Osteocyte (in vitro differentiated cells): ENCODE measurements around the gene PIN1. TPM values are rescaled to one million over a fixed set of nuclear protein-coding genes. Genes with fewer than 3 reads are reported as not detected.
"Not testable (repeated sequence)": the region's sequence is repeated elsewhere in the genome, so short reads cannot be mapped to it uniquely, and the experiment has no call there.

Experiments
- DNase-seq: peaks from one replicate; pipeline ENCODE4 v3.0.0; 2021; ENCODE audit warnings: mixed read lengths; ENCODE audit not compliant: unreplicated experiment; ENCODE audit errors: extremely low spot score
- H3K27ac Mint-ChIP-seq: one replicate; pipeline ENCODE4 v1.8.0; 2021; ENCODE audit warnings: mild to moderate bottlenecking, mixed read lengths; ENCODE audit not compliant: unreplicated experiment
- H3K27me3 Mint-ChIP-seq: one replicate; pipeline ENCODE4 v1.8.0; 2021; ENCODE audit warnings: mixed read lengths; ENCODE audit not compliant: unreplicated experiment
- H3K36me3 Mint-ChIP-seq: one replicate; pipeline ENCODE4 v1.8.0; 2021; ENCODE audit warnings: mixed read lengths; ENCODE audit not compliant: unreplicated experiment
- H3K4me1 Mint-ChIP-seq: one replicate; pipeline ENCODE4 v1.8.0; 2021; ENCODE audit warnings: mixed read lengths; ENCODE audit not compliant: unreplicated experiment
- H3K4me3 Mint-ChIP-seq: one replicate; pipeline ENCODE4 v1.8.0; 2021; ENCODE audit warnings: mild to moderate bottlenecking, moderate library complexity, mixed read lengths; ENCODE audit not compliant: unreplicated experiment
- H3K9me3 Mint-ChIP-seq: one replicate; pipeline ENCODE4 v1.8.0; 2021; ENCODE audit warnings: mixed read lengths; ENCODE audit not compliant: unreplicated experiment
- long read RNA-seq: library from polyadenylated mRNA; unstranded; transcript quantifications from one replicate; pipeline ENCODE4 v2.0.0, GENCODE V29; 2021
- total RNA-seq: library from RNA; stranded (reverse); gene quantifications from 2 replicates; pipeline ENCODE4 v1.2.1, GENCODE V29; 2021
- TF ChIP-seq, protein P1 (sequence below): fragments of 200-600 bp; sonication (generic); IDR thresholded peaks from 2 replicates; pipeline ENCODE4 v1.5.0; 2021; ENCODE audit warnings: antibody characterized with exemption, mild to moderate bottlenecking, moderate library complexity

Gene PIN1
- 67.4 and 70.3 TPM in 2 replicates for total RNA-seq
- long read RNA-seq, partial matches to known transcripts: 0 of 3 reads
- long read RNA-seq, other reads (novel, unspliced or antisense): 1 of 3 reads

DNA sequence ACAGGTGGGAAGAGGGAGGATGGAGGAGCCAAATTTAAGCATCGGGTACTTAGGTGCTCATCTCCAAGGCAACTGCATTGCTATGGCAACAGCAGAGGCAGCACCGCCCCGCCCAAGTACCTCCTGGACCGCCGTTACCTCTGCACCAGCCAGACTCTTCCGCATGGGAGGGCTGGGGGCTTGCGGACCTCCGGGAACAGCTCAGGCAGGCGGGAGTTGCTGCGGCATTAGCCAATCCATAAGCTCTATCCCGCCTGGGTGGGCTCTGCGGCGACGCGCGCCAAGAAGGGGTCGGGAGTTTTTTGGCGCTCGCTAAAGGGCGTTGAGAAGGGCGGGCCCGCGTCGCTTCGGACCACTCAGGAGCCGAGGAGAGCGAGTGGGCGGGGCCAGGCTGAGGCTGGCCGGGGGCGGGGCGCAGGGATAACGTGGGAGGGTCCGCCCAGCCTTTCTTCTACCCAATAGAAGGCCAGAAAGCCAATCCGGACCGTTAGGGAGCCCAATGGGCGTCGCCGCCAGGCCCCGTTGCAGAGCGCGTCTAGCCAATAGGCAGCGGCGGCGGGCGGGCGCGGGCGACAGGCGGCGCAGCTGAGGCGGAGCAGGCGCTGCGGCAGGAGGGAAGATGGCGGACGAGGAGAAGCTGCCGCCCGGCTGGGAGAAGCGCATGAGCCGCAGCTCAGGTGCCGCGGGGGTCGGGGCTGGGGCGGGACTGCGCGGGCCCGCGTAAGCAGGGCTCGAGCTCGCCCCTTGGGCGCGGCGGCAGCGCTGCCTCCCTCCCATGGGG lies at the start of gene PIN1:
Gene PIN1, plus strand, starts transcription at position 593 of the 781 bp plus-strand sequence. Its CDS starts 27 bp downstream, at position 620.
- H3K27ac Mint-ChIP-seq: peak within 1 kb of the TSS; percentile 83

DNA sequence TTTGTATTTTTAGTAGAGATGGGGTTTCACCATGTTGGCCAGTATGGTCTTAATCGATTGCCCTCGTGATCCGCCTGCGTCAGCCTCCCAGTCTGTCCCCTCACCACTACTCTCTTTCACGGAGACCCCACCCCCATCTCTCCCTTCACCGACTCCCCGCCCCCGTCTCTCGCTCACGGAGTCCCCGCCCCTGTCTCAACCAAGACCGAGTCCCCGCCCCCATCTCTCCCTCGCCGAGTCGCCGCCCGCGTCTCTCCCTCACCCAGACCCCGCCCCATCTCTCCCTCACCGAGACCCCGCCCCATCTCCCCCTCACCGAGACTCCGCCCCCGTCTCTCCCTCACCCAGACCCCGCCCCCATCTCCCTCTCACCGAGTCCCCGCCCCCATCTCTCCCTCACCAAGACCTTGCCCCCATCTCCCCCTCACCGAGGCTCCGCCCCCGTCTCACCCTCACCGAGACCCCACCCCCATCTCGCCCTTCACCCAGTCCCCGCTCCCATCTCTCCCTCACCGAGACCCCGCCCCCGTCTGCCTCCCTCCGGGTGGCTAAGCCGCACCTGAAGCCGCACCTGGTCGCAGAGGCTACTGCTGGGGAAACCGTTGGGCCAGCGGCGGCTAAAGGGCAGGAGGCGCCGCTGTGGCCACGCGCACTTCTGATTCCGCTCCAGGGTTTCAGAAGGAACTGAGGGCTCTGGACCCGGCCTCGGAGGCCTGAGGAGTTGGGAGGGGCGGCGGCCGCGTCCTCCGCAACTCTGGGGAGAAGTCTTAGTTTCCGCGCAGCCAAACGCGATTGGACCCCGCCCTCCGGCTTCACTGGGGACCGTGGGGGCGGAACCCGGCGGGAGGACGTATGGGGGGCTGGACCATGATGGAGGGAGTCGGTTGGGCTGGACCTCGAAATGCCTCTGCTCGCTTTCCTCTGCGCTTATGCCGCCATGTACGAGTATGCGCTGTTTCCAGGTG lies 49.5 kb upstream of the PIN1 start:
- Mint-ChIP-seq H3K36me3 (peaks cover 3% of the 10 kb centered on the region), H3K27ac (peak overlapping the region; percentile 99), H3K9me3 (no peaks in the 10 kb centered on the region), H3K27me3 (no peaks in the 10 kb centered on the region), H3K4me1 (peaks cover 20% of the 10 kb centered on the region), H3K4me3 (peak overlapping the region; percentile 95)
- peak; percentile 99 for DNase-seq
- TF ChIP-seq, protein P1, sequence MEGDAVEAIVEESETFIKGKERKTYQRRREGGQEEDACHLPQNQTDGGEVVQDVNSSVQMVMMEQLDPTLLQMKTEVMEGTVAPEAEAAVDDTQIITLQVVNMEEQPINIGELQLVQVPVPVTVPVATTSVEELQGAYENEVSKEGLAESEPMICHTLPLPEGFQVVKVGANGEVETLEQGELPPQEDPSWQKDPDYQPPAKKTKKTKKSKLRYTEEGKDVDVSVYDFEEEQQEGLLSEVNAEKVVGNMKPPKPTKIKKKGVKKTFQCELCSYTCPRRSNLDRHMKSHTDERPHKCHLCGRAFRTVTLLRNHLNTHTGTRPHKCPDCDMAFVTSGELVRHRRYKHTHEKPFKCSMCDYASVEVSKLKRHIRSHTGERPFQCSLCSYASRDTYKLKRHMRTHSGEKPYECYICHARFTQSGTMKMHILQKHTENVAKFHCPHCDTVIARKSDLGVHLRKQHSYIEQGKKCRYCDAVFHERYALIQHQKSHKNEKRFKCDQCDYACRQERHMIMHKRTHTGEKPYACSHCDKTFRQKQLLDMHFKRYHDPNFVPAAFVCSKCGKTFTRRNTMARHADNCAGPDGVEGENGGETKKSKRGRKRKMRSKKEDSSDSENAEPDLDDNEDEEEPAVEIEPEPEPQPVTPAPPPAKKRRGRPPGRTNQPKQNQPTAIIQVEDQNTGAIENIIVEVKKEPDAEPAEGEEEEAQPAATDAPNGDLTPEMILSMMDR: no peak

More for the DNA sequence above, at the start of gene PIN1:
- peak within 1 kb of the TSS; percentile 86 for H3K4me3 Mint-ChIP-seq
- no peaks in the 10 kb centered on the region for H3K9me3 Mint-ChIP-seq
- H3K36me3 Mint-ChIP-seq: peaks cover 5% of the 10 kb centered on the region
- peak; percentile 100 for DNase-seq
- no peaks in the 10 kb centered on the region for H3K27me3 Mint-ChIP-seq
- TF ChIP-seq, protein P1: peak; percentile 77
- H3K4me1 Mint-ChIP-seq: peaks cover 14% of the 10 kb centered on the region

DNA sequence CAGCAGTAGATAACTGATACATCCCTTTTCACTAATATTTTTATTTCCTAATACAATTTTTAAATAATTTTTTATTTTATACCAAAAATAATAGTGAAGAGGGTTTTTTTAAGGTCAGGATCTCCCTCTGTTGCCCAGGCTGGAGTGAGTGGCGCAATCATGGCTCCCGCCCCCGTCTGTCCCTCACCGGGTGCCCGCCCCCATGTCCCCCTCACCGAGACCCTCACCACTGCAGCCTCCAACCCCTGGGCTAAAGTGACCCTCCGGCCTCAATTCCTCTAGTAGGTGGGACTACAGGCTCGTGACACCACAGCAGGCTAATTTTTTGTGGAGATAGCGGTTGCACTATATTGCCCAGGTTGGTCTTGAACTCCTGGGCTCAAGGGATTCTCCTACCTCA lies 48.8 kb upstream of the PIN1 start:
- TF ChIP-seq, protein P1: no peak
- H3K9me3 Mint-ChIP-seq: no peaks in the 10 kb centered on the region
- peak overlapping the region; percentile 99 for H3K27ac Mint-ChIP-seq
- peak overlapping the region; percentile 95 for H3K4me3 Mint-ChIP-seq
- DNase-seq: no peak
- H3K27me3 Mint-ChIP-seq: no peaks in the 10 kb centered on the region
- peaks cover 3% of the 10 kb centered on the region for H3K36me3 Mint-ChIP-seq
- peaks cover 22% of the 10 kb centered on the region for H3K4me1 Mint-ChIP-seq

DNA sequence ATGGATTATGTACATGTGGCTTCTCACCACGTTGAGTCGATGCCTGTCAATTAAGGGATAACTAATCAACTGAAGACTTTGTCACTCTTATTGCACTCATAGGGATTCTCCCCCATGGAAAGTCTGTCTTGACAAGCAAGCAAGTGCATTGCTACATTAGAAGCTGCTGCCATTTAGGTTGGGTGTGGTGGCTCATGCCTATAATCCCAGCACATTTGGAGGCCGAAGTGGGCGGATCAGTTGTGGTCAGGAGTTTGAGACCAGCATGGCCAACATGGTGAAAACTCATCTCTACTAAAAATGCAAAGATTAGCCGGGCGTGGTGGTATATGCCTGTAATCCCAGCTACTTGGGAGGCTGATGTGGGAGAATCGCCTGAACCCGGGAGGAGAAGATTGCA lies 48.3 kb upstream of the PIN1 start:
- TF ChIP-seq, protein P1: no peak
- H3K27ac Mint-ChIP-seq: peak overlapping the region; percentile 60
- no peaks in the 10 kb centered on the region for H3K9me3 Mint-ChIP-seq
- H3K4me3 Mint-ChIP-seq: peak overlapping the region; percentile 62
- peaks cover 3% of the 10 kb centered on the region for H3K36me3 Mint-ChIP-seq
- DNase-seq: no peak
- H3K27me3 Mint-ChIP-seq: no peaks in the 10 kb centered on the region
- H3K4me1 Mint-ChIP-seq: peaks cover 24% of the 10 kb centered on the region

DNA sequence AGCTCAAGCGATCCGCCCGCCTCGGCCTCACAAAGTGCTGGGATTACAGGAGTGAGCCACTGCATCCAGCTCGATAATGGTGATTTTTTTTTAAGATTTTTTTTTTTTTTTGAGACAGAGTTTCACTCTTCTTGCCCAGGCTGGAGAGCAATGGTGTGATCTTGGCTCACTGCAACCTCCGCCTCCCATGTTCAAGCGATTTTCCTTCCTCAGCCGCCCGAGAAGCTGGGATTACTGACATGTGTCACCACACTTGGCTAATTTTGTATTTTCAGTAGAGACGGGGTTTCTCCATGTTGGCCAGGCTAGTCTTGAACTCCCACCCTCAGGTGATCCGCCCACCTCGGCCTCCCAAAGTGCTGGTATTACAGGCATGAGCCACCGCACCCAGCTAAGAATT lies 46.5 kb upstream of the PIN1 start:
- peaks cover 27% of the 10 kb centered on the region for H3K4me1 Mint-ChIP-seq
- not testable (repeated sequence) for DNase-seq, H3K4me3 Mint-ChIP-seq, H3K9me3 Mint-ChIP-seq, H3K27ac Mint-ChIP-seq, H3K27me3 Mint-ChIP-seq, H3K36me3 Mint-ChIP-seq
